M059J (cell line): Measurements from ENCODE around the gene ACBD3. TPM values are rescaled to one million over a fixed set of nuclear protein-coding genes. Genes with fewer than 3 reads are reported as not detected.

Source experiments
- DNase-seq: peaks from one replicate; pipeline ENCODE4 v3.0.0-alpha.2; 2012; ENCODE audit warnings: low read depth
- total RNA-seq: library from RNA; depleted of rRNA; stranded (reverse); fragments of >200 nt; shearing (Covaris generic); gene quantifications from 2 replicates; pipeline ENCODE4 v1.2.3, GENCODE V29; 2014

Gene ACBD3
- total RNA-seq, 1 experiment from 2014 or later, result 70.0 TPM

DNA sequence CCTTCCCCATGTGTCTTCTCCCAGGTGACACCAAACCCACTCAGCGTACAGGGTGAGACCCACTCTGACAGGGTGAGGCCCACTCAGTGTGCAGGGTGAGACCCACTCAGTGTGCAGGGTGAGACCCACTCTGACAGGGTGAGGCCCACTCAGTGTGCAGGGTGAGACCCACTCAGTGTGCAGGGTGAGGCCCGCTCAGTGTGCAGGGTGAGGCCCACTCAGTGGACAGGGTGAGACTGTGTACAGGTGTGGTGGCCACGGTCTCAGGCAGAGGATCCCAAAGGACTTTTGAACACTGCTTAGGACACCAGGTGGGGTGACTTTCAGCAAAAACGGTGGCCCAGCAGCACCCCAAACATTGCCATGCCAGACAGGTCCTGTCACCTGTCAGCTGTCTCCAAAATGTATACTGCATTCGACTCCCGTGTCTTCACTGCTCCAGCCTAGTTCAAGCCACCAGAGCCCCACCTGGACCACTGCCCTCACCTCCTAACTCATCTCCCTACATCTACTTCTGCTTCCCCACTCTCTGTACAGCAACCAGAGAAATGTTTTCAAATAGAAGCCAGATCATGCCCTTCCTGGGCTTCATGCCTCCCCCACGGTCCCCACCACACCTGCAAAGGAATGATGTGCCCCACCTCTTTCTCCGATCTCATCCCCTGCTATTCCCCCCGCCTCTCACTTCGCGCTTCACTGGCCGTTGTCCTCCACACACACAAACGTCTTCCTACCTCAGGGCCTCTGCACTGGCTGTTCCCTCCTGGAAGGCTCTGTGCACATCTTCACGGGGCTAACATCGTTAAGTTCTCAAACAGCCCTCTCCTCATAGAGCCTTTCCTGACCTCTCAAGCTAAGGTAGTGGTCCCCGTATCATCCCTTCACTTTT, 52.1 kb downstream of the ACBD3 start:
- DNase-seq, result no peak

DNA sequence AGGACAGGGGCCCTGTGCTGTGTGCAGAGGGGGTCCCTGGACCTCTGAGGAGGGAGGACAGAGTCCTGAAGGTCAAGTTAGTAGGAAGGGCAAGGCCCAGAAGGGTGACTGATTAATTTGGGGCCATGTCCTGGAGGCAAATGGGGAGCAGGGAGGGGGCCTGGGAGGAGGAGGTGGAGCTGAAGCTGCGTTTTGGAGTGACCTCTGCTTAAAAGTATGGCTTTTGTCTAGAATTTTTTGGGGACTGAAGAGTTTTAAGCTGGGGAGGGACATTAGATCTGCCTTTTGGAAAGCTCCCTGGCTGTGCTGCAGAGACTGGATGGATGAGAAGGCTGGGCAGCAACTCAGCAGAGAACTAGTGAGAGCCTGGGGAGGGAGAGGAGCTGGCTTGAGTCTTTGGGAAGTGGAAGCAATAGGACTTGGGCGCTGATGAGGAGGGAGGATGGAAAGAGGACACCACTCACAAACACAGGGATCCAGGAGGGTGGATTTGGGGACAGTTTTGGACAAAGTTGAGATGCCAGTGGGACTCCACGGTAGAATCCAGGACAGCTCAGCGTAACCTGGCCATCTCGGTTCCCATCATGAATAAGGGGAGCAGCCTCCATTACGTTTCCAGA, 52.9 kb downstream of the ACBD3 start:
- DNase-seq, result no peak

DNA sequence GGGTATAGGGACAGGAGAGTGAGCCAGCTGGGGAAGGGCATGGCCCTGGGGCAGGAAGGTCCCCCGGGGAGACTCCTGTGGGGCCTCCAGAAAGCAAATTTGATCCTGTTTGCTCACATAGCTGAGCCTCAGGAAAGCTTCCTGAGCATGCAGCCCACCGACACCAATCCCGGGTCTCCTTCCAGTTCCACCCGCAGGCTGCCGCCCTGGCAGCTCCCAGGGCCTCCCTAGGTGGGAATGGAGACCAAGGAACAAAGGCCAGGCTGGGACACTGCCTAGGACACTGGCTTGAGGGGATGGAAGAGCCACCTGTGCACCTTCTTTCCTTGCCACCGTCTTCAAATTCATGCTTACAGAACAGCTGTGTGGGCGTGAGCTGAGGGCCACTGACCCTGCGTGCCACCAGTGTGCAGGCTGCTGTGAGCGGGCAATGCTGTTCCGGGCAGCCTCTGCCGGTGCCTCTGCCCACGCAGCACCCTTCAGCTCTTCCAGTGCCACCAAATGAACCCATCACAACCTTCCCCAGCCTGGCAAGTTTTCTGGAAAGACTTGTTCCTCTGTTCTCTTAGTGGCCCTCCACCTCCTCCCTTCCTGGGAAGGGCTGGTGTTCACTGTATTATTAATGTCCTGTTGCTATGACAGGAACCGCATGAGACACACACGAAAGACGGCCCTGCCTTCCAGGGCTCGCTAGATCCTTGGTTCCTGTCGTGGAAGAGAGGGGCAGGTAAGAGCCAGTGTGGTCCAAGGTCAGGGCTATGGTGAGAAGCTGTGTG, 53.6 kb downstream of the ACBD3 start:
- DNase-seq, result no peak

DNA sequence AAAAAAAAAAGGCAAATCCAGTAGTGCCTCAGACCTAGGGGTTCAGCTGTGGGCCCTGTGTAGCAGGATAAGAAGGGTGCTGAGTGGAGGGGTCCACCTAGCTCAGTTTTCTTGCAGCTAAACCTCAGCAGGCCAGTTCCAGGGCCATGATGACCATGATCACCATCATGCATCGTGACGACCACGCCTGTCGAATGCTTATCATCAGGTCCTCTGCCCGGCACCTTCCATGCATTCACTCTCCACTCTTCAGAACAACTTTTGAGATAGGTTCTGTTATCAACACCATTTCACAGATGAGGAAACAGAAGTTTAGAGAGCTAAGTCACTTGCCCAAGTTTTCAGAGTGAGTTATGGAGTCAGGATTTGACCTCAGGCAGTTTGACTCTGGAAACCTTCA, 54.9 kb downstream of the ACBD3 start:
- DNase-seq, result no peak

DNA sequence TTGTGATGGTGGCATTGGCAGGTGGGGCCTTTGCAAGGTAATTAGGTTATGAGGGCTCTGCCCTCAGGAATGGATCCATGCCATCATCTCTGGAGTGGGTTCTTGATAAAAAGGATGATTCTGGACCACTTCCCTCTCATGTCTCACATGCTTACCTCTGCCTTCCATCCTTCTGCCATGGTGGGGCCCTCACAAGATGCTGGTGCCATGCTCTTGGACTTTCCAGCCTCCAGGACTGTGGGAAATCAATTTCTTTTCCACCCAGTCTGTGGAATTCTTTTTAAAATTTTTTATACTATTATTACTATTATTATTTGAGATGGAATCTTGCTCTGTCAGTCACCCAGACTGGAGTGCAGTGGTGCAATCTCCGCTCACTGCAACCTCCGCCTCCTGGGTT, 57.3 kb downstream of the ACBD3 start:
- no peak for DNase-seq

DNA sequence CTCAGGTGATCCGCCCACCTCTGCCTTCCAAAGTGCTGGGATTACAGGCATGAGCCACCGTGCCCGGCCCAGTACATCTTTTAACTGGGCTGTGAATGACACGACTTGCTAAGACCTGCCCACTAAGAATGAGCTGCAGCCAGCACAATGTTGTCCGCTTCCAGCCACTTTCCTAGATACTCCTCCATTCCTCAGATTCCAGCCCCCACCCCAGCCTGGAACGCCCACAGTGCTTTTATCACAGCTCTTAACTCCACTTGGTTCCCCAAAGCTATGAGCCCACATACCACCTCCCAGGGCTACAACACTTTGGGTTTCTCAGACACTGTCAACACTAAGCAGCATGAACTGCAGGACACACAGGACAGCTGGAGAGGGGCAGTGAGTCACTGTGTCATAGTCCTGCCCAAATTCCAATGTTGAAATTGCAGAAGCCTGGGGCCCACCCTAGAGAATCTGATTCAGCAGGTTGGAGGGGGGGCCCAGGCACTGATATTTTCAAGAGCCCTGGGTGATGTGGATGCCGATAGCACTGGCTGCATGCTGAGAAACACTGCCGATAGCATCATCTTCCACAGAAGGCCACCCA, 58.0 kb downstream of the ACBD3 start:
- no peak for DNase-seq

DNA sequence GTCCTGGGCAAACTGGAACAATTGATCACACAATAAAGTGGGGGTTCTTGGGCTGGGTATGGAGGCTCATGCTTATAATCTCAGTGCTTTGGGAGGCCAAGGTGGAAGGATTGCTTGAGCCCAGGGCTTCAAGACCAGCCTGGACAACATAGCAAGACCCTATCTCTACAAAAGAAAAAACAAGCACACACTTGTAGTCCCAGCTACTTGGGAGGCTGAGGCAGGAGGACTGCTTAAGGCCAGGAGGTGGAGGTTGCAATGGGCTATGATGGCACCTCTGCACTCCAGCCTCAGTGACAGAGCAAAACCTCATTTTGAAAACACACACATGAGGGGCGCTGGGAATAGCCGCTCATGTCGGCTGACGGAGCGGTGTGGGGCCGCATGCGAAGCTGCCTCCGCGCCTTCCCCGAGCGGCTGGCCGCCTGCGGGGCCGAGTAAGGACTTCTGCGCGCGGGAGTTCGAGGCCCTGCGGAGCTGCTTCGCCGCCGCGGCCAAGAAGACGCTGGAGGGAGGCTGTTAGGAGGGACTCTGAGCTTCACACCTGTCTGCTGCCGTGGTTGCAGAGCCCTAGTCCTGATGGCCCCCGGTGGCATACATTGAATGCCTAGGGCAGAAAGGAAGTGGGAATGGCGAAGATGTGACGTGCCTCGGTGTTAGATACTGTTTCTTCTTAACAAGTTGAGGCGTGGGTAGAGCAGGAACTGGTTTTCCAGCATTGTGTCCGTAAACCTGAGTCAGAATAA, 59.5 kb downstream of the ACBD3 start:
- DNase-seq, result no peak

DNA sequence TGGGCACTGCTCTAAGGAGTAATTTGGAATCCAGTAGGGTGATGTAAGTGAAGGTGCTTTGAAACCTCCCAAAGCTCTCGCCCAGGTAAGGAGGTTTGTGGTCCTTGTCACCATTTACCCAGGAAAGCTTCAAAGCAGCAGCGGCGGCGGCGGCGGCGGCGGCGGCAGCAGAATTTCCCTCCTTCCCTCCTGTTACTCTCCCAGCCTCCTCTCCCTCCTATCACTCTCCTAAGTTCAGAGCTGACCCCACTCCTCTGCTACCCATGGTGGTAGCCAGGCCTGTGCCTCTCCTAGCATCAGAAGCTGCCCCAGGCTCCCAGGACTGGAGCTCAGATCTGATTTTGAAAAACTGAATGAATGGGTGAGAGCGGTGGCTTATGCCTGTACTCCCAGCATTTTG, 60.7 kb downstream of the ACBD3 start:
- DNase-seq, result no peak

DNA sequence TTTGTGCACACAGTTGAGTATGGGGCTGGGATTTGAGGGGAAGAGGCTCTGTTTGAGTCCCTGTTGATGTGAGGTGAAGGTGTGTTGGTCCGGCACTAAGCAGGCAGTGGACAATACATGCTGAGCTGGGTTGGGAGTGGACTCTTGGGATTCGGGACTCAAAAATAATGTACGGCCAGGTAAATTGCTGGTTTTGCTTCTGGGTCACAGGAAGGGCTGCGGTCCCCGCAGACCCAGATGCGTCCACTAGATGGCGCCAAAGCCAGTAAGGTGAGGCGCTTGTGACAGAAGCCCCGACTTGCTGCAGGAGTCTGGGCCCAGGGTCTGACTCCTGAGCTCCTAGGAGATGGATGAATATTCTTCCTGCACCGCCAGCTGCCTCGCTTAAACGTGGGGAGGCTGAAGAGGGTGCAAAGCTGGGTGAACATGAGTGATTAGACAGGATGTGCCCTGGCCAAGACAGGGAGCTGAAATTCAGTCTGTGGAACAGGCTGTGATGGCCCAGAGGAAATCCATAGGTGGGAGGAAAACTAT, 61.4 kb downstream of the ACBD3 start:
- peak; percentile 71 for DNase-seq

DNA sequence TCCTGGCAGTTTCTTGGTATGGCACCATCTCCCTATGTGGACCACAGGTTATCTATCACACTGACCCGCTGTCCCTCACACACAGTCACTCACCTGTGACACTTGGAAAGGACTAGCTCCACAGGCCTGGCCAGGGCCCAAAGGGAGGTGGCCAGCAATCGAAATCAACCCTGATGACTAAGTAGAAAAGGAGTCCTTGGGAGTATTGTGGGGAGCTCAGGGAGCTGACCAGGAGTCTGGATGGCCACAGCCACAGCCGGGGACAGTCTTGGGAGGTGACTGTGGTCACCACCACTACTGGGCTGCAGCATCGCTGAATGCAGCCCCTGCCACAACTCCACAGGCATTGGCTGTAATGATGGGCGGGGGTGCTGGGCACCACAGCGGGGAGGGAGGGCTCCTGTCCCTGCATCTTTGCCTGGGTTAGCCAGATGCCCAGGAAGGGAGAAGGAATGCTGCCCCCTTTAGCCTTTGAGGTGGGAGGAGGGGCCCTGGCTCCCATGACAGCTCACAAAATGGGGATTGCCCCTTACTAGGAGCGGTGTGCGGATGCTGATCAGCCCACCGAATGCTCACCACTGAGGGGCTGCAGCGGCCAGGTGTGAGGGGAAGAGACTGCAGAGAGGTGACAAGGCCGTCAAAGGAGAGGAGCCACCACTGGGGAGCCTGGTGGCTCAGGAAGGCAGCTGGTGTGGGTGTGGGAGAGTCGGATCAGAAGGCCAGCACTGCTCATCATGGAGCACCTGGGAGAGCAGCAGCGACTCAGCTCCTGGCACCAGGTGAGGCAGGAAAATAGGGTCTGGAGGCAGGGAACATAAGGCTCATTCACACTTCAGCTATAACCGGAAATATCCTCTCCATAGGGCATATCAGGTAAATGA, 62.7 kb downstream of the ACBD3 start:
- DNase-seq, result peak; percentile 75

DNA sequence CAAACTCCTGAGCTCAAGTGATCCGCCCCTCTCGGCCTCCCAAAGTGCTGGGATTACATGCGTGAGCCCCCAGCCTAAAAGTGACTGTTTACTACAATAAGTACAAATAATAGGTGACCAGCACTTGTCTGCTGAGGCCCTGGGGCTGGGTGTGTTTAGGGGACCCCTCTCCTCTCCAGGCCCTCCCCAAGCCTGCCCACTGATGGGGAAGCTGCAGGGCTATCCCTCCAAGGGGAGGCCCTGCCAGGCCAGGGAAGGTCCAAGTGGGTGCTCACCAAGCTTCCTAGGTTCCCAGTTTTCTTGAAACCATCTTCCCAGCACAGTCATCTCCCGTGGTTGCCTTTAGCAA, 63.4 kb downstream of the ACBD3 start:
- no peak for DNase-seq

DNA sequence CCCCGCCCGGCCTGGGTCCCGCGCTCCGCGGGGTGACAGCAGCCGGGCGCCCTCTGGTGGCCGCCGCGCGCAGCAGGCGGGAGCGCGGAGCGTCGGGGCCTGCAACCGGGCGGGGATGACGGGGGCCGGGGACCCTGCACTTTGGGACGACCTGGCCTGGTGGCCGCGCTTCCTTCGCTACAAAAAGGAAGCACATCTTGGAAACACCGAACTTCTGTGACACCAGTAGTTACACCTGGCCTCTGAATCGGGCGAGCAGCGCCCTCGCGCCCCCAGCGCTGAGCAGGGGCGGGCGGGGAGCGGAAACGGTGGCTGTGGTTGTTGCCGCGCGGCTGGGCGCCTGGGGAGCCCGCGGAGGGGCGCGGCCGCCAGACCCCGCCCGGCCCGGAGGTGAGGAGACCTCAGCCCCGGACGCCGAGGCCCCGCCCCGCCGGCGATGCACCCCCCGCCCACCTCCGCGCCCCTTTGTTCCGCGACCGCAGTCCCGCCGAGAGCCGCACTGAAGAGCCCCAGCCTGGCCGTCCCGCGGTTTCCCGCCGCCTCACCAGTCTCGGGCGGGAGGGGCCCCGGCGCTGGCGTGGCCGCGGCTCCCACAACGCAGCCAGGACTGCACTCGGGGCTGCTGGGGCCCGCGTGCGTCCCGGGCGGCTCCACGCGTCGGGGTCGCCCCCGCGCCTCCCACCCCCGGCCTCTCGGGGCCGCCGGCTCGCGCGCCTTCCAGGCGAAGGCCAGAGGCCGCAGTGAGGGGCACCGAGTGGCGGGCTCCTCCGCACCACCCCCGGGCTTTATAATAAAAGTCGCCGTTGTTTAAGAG, 64.7 kb downstream of the ACBD3 start:
- DNase-seq, result peak; percentile 44

DNA sequence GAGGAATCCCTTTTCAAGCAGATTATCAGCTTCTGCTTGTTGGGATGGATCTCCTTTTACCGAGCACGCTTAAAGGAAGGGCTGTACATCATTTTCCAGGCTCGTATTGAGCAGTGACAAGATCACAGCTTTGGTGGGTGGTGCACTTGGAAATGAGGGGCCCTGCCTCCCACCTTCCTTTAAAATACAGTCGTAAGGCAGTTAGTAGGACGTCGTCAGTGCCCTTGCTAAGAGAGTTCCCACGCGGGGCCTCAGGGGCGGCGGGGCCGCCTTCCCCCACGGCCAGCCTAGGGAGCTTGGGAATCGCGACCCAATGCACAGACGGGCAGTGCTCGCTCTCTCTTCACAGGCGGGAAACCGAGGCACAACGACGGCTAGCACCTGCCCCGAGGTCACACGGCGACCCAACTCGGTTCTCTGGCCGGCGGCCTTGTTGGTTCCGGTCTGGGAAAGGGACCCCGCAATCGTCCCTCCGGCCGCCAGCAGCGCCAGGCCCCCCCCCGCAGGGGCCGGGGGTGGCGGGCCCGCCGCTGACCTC, 65.4 kb downstream of the ACBD3 start:
- no peak for DNase-seq

DNA sequence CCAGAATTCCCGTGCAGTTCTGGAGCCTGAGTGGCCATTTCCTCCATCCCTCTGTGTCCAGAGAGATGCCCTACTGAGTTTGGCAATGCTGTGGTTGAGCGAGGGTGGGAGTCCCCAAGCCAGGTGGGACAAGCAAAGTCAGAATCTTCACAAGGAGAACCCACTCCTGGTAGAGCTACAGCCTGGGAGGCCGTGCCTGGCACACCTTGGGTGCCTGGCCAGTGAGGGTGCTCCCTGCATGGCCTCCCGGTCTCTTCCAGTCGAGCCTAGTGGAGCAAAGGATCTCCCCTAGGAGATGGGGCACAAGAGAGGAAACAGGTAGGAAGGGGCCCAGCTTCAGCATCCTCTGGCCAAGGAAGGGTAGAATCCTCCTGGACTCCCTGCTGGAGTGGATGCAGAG, 66.1 kb downstream of the ACBD3 start:
- DNase-seq, result no peak

DNA sequence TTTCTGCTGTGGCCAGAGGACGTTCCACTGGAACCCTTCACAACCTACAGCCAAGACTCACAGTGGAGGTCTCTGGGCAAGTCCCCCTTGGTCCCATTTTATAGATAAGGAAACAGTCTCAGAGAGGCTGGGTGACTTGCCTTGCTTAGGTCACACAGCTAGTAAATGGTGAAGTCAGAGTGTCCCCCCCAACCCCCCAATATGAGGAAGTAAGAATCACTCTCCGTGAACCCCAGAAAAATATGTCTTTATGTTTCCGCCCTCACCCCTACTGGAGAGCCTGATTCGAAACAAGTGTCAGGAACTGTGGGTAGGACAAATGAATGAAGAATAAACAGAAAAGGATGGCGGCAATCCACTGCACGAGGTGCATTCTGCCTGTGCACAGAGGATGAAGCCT, 67.4 kb downstream of the ACBD3 start:
- DNase-seq, result no peak

DNA sequence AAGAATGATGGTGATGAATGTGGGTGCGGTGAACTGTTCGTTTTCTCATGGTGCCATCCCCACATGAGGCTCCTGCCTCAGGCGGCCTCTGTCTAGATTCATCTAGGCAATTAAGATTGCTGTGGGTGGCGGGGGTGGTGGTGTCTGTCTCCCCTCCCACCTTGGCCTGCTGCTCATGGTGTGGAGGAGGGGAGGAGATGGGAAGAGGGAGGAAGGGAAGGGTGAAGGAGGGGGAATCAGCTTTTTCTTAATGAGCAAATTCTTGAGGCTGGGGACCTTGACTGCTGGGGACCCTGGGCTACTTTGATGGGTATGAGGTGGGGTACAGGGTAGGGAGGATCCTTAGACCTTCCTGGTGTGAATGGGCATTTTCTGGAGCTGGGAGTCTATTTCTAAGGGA, 68.2 kb downstream of the ACBD3 start:
- DNase-seq, result no peak

DNA sequence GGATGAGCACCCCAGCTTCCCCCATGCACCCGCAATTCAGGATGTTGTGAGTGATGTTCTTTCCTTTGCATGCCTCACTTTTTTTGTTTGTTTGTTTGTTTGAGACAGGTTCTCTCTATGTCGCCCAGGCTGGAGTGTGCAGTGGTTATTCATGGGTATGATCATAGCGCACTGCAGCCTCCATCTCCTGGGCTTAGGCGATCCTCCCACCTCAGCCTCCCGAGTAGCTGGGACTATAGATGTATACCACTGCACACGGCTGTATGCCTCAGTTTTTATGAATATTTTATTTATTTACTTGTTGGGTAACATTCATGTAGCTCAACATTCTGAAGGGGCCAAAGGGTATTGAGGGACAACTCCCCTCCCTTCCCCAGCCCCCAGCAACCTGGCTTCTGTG, 69.2 kb downstream of the ACBD3 start:
- DNase-seq, result no peak

DNA sequence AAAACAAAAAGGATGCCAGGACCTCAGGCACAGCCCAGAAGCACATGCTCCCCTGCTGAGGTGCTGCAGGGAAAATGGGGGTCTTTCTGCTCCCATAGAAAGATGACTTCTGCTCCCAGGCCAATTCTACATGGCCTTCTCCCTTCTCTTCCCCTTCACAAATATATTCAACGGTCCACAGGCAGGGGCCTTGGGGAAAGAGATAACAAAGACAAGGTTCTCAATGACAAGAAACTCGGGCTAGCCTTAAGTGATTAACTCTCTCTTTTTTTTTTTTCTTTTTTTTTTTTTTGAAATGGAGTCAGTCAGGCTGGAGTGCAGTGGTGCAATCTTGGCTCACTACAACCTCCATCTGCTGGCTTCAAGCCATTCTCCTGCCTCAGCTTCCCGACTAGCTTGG, 69.9 kb downstream of the ACBD3 start:
- DNase-seq, result no peak

DNA sequence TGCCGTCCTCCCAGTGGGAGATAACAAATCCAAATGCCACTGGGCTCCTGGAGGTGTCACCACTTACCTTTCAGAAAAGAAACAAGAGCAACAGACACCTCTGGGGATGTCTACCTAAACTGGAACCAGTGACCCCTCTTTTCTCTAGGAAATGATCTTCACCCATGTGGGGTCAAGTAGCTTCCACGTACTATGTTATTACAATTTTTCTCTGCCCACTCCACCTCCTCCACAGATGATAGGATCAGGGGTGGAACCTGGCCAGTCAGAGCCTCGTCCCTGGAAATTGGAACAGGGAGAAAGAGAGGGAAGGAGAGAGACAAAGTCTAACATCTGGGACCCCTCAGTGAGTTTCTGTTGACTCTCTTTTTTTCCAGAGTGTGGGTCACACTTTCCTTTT, 73.9 kb downstream of the ACBD3 start:
- no peak for DNase-seq
